ELF-1 (cell line): Measurements from ENCODE around the gene P3H1.
"Not testable (repeated sequence)": the region's sequence is repeated elsewhere in the genome, so short reads cannot be mapped to it uniquely, and the experiment has no call there.

ENCODE experiments used
- DNase-seq: peaks from one replicate; pipeline ENCODE4 v3.0.0-alpha.2; 2016; ENCODE audit warnings: low read depth, low spot score

The P3H1 gene

GRCh38 chr1:42774928-42775526 lies 8.2 kb upstream of the P3H1 start:
- DNase-seq, result no peak

GRCh38 chr1:42773420-42773819 lies 6.6 kb upstream of the P3H1 start:
- no peak for DNase-seq

GRCh38 chr1:42769811-42770210 lies 3.0 kb upstream of the P3H1 start:
- no peak for DNase-seq

- no peak for DNase-seq
Observed at GRCh38 chr1:42768172-42768571, 1.3 kb upstream of the P3H1 start.

GRCh38 chr1:42767510-42768000 lies 727 bp upstream of the P3H1 start:
- no peak for DNase-seq

GRCh38 chr1:42765832-42766740 lies 742 bp downstream of the P3H1 start:
- DNase-seq, result peak; percentile 79

GRCh38 chr1:42765269-42765668 lies 1.6 kb downstream of the P3H1 start:
- no peak for DNase-seq

- no peak for DNase-seq
Observed at GRCh38 chr1:42762269-42762668, 4.6 kb downstream of the P3H1 start.

- no peak for DNase-seq
Observed at GRCh38 chr1:42761567-42761966, 5.3 kb downstream of the P3H1 start.

- DNase-seq, result peak; percentile 45
Observed at GRCh38 chr1:42759114-42759513, 7.7 kb downstream of the P3H1 start.

- no peak for DNase-seq
Observed at GRCh38 chr1:42758641-42759040, 8.2 kb downstream of the P3H1 start.

- DNase-seq, result no peak
Observed at GRCh38 chr1:42757892-42758275, 8.9 kb downstream of the P3H1 start.

GRCh38 chr1:42756956-42757891 lies 9.6 kb downstream of the P3H1 start:
- DNase-seq, result peak; percentile 70

GRCh38 chr1:42753070-42753469 lies 13.8 kb downstream of the P3H1 start:
- DNase-seq, result no peak

GRCh38 chr1:42752284-42752683 lies 14.5 kb downstream of the P3H1 start:
- DNase-seq, result no peak

GRCh38 chr1:42751511-42752070 lies 15.2 kb downstream of the P3H1 start:
- DNase-seq, result not testable (repeated sequence)

- DNase-seq, result no peak
Observed at GRCh38 chr1:42750041-42750440, 16.8 kb downstream of the P3H1 start.

- no peak for DNase-seq
Observed at GRCh38 chr1:42748461-42749410, 18.1 kb downstream of the P3H1 start.

GRCh38 chr1:42748021-42748420 lies 18.8 kb downstream of the P3H1 start:
- DNase-seq, result no peak

- peak; percentile 71 for DNase-seq
Observed at GRCh38 chr1:42747125-42747524, 19.7 kb downstream of the P3H1 start.
